Cortex of kidney (tissue), 1 donor: ENCODE results near the gene ZNF792.
"Not testable (repeated sequence)": the region's sequence is repeated elsewhere in the genome, so short reads cannot be mapped to it uniquely, and the experiment has no call there.

Experiments used
- DNase-seq: peaks from one replicate; lab custom pipeline; 2025; lab: John Stamatoyannopoulos, UW

The ZNF792 gene

DNA sequence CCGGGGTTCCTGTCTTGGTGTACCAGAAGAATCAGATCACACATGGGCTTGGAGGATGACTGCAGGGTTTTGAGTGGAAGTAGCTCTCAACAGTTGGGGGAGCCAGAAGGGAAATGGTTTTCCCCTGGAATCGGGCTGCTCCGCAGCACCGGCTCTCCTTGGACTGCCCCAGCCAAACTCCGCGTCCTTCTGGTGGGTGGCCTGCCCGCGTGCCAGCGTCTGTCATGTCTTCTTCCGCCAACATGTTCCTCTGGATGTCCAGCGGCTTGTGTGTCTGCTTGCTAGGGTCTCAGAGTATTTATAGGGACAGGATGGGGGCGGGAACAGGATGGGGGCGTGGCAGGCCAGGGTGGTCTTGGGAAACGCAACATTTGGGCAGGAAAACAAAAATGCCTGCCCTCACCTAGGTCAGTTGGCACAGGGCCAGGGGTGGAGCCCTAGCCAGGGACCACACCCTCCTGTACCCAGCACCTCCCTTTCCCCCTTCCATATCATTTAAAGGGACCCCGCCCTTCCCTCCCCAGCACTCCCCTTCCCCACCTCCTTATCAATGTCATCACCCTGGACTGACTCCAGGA lies 38.7 kb downstream of the ZNF792 start:
- DNase-seq: no peak

- not testable (repeated sequence) for DNase-seq
Measured at GRCh38 chr19:34920090-34920786, 43.8 kb downstream of the ZNF792 start.

DNA sequence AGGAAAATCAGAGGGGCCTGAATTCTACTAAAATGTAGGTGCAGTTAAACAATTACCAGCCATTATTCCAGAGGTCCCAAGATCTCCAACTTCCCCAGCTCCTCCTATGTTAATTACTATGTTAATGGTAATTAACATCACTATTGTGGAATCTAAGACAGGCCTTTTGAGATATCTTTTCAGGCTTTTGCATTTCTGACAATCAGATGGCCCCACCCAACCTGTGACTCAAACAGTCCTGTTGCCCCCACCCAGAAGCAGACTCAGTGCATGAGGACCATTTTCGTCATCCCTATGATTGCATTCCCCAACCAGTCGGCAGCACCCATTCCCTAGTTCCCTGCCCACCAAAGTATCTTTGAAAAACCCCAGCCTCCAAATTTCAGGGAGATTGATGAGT lies 45.8 kb downstream of the ZNF792 start:
- DNase-seq: no peak

- not testable (repeated sequence) for DNase-seq
Measured at GRCh38 chr19:34917144-34917543, 46.9 kb downstream of the ZNF792 start.

DNA sequence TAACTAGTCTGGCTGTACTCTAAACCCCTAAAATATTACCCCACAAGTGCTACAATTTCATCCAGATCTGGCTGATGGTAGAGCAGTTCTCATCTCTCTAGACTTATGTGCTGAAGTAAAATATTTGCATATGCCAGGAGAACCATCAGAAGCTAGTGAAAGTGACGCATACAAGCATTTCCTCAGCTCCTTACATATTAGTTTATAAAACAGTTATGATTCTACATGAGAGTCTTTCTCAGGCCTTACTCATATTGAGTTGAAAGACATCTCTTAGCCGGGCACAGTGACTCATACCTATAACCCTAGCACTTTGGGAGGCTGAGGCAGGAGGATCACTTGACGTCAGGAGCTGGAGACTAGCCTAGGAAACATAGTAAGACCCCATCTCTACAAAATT lies 53.3 kb downstream of the ZNF792 start:
- DNase-seq: no peak
